Neural cell (in vitro differentiated cells): Measurements from ENCODE around the gene REC114.

Source experiments
- EP300 ChIP-seq: fragments of 450-650 bp; conservative IDR thresholded peaks from 2 replicates; pipeline ENCODE4 v1.6.1; 2014; ENCODE audit warnings: antibody characterized with exemption, mild to moderate bottlenecking, moderate library complexity; ENCODE audit not compliant: poor library complexity, severe bottlenecking
- EZH2 ChIP-seq: fragments of 200-600, 300-800 bp; shearing (Covaris generic), sonication (generic); IDR thresholded peaks from 2 replicates; pipeline ENCODE4 v1.6.1; 2014; ENCODE audit warnings: antibody characterized with exemption, low read length, borderline replicate concordance, mild to moderate bottlenecking; ENCODE audit not compliant: insufficient read depth, poor library complexity, severe bottlenecking
- POLR2AphosphoS5 ChIP-seq: IDR thresholded peaks from 2 replicates; pipeline ENCODE4 v1.6.1; 2012
- RAD21 ChIP-seq: fragments of 450-650 bp; conservative IDR thresholded peaks from 2 replicates; pipeline ENCODE4 v1.6.1; 2014; ENCODE audit warnings: antibody characterized with exemption, mild to moderate bottlenecking, moderate library complexity
- REST ChIP-seq: IDR thresholded peaks from 2 replicates; pipeline ENCODE4 v1.6.1; 2012; ENCODE audit warnings: borderline replicate concordance
- SMC3 ChIP-seq: fragments of 450-650 bp; conservative IDR thresholded peaks from 2 replicates; pipeline ENCODE4 v1.6.1; 2014; ENCODE audit warnings: antibody characterized with exemption, mild to moderate bottlenecking, moderate library complexity; ENCODE audit not compliant: poor library complexity
- TF ChIP-seq, protein P1 (sequence below): fragments of 450-650 bp; IDR thresholded peaks from 2 replicates; pipeline ENCODE4 v1.5.1; 2014; ENCODE audit warnings: antibody characterized with exemption, mild to moderate bottlenecking, moderate library complexity; ENCODE audit not compliant: poor library complexity, severe bottlenecking

- TF ChIP-seq, protein P1, sequence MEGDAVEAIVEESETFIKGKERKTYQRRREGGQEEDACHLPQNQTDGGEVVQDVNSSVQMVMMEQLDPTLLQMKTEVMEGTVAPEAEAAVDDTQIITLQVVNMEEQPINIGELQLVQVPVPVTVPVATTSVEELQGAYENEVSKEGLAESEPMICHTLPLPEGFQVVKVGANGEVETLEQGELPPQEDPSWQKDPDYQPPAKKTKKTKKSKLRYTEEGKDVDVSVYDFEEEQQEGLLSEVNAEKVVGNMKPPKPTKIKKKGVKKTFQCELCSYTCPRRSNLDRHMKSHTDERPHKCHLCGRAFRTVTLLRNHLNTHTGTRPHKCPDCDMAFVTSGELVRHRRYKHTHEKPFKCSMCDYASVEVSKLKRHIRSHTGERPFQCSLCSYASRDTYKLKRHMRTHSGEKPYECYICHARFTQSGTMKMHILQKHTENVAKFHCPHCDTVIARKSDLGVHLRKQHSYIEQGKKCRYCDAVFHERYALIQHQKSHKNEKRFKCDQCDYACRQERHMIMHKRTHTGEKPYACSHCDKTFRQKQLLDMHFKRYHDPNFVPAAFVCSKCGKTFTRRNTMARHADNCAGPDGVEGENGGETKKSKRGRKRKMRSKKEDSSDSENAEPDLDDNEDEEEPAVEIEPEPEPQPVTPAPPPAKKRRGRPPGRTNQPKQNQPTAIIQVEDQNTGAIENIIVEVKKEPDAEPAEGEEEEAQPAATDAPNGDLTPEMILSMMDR = no peak
- TF ChIP-seq EZH2 (no peak), REST (no peak), POLR2AphosphoS5 (no peak), EP300 (no peak), RAD21 (no peak), SMC3 (no peak)
Observed at GRCh38 chr15:73442421-73442820, 543 bp upstream of the REC114 start.
